Measurements from ENCODE around the gene MAGEA6.
"Not testable (repeated sequence)": the region's sequence is repeated elsewhere in the genome, so short reads cannot be mapped to it uniquely, and the experiment has no call there.

DNA sequence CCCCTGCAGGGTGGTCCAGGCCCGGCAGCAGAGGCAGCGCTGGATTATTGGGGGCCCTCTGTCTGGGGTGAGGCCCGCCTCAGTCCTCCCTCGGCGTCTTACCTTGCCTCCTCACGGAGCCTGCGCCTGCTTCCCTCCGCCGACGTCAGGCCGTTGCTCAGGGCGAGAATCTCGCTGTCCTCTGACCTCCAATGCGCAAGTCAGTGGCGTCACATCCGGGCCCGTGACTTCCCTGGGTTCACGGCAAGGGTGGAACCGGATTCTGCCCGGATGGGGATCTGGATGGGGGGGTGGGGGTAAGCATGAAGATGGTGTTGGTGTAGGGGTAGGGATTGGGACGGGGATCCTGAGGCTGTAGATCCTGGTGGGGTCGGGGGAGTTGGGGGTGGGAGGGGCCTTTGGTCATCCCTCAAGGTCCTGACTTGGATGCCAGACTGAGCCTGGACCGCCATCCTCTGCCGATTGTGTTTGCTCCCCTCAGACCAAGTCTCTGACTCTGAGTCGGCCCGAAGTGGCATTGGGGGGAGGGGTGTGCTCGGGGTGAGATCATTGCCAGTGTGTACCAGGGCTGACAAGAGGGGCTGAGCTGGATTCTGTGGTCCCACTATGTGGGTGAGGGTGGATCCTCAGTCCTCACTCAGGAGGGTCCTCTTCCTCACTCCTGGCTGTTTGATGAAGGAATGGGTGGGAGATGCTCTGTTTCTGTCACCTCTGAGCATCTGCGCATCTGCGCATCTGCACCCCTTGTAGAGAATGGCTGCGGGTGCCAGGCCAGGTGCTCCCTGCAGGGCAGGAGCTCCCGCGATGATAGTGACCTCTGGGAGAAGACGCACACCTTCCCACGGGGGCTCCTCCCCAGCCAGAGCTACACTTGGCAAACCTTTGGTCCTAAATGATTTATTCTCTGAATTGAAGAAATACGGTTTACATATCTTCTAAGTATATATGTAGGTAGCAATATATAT is 15.5 kb downstream of the MAGEA6 start, which contains the start of gene MAGEA2:
- TF ChIP-seq, protein P1, sequence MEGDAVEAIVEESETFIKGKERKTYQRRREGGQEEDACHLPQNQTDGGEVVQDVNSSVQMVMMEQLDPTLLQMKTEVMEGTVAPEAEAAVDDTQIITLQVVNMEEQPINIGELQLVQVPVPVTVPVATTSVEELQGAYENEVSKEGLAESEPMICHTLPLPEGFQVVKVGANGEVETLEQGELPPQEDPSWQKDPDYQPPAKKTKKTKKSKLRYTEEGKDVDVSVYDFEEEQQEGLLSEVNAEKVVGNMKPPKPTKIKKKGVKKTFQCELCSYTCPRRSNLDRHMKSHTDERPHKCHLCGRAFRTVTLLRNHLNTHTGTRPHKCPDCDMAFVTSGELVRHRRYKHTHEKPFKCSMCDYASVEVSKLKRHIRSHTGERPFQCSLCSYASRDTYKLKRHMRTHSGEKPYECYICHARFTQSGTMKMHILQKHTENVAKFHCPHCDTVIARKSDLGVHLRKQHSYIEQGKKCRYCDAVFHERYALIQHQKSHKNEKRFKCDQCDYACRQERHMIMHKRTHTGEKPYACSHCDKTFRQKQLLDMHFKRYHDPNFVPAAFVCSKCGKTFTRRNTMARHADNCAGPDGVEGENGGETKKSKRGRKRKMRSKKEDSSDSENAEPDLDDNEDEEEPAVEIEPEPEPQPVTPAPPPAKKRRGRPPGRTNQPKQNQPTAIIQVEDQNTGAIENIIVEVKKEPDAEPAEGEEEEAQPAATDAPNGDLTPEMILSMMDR (IDR thresholded peaks at IDR 0.05): not testable (repeated sequence)
- TF ChIP-seq EZH2 (IDR thresholded peaks at IDR 0.05; ENCODE audit: borderline replicate concordance, insufficient read depth, low read depth, low read length, poor library complexity, severe bottlenecking): not testable (repeated sequence)
